HG02840 (cell line): ENCODE results near the gene FMC1.

ENCODE experiments used
- ATAC-seq: cut with Tn5 transposase; IDR thresholded peaks from one replicate; pipeline ENCODE4 v1.9.1; 2021; ENCODE audit warnings: mild to moderate bottlenecking, moderate library complexity, moderate number of reproducible peaks; ENCODE audit not compliant: unreplicated experiment, low FRiP score

The FMC1 gene

DNA sequence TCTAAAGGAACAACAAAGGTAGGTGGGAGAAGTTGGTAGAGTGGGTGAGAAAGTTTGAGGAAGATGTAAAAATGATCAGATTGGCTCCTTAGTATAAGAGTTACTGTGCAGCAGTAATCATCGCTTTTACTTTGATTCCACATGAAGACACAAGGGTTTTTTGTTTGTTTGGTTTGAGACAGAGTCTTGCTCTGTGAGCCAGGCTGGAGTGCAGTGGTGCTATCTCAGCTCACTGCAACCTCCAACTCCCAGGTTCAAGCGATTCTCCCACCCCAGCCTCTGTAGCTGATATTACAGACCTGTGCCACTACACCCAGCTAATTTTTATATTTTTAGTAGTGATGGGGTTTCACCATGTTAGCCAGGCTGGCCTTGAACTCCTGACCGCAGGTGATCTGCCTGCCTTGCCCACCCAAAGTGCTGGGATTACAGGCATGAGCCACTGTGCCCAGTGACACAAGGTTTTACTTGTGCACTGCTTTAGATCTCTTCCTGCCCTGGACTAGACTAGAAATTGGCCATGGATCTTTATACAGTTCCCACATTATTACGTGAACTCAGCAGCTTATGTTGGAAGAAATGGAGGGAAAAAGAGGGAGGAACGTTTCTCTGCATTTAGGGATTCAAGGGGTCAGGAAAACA, 29.3 kb downstream of the FMC1 start:
- ATAC-seq = no peak

DNA sequence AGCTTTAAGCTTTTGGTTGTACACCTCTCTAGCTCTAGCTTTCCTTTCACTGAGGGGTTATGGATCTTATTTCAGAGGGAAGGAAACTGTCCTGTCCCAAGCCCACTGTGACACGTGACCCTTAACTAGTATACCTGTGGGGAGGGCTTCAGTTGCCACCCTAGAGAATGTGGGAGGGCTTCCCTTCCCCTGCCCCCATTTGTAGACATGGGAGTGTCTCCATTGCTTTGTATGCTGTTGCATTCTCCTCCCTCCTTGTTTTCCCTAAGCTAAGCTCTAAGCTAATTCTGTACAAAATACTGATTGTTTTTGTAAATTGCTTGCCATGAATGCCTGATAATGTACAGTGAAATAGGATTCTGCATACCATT, 29.8 kb downstream of the FMC1 start:
- ATAC-seq = no peak

DNA sequence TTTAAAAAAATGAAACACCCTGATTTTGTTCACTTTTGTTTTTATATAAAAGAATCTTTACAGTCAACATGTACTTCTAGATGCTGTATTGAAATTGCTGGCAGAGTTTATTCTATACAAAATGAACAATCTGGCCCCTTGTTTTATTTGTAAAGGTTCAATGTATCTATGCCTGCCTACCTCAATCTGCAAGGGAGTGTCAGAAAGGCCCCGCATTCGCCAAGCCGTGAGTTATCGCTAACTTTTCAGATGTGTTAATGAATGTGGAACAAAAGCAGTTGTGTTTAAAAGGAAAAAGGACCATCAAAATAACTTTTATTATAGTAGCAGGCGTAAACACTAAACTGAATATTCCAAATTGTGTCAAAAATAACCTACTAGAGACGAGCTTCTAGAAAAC, 33.1 kb downstream of the FMC1 start:
- no peak for ATAC-seq

DNA sequence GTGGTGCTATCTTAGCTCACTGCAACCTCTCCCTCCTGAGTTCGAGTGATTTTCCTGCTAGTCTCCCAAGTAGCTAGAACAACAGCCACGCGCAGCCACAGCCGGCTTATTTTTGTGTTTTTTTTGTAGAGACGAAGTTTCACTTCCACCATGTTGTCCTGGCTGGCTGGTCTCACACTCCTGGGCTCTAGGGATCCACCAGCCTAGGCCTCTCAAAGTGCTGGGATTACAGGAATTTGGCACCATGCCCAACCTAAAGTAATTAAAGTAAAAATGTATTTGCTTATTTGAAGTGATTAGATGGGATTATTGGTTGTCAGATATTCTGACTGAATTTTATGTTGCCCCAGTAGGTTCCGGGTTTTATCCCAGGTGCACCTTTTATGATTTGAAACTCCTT, 41.3 kb downstream of the FMC1 start:
- ATAC-seq = no peak

- no peak for ATAC-seq
Observed at GRCh38 chr7:139384611-139385010, 43.5 kb downstream of the FMC1 start.

DNA sequence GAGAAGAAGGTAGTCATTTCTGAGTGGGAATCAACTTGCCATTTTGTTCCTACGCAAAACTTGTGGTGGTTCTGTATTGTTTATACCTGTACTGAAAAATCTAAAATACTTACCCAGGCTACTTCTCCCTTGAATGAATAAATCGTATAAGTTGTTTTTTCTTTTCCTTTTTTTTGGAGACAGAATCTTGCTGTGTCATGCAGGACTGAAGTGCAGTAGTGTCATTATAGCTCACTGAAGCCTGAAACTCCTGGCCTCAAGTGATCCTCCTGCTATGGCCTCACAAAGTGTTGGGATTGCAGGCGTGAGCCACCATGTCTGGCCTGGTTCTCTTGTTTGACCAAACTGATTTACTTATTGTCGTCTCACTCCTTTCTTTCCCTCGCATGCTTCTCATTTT, 46.5 kb downstream of the FMC1 start:
- no peak for ATAC-seq

- no peak for ATAC-seq
Observed at GRCh38 chr7:139389091-139389490, 48.0 kb downstream of the FMC1 start.

DNA sequence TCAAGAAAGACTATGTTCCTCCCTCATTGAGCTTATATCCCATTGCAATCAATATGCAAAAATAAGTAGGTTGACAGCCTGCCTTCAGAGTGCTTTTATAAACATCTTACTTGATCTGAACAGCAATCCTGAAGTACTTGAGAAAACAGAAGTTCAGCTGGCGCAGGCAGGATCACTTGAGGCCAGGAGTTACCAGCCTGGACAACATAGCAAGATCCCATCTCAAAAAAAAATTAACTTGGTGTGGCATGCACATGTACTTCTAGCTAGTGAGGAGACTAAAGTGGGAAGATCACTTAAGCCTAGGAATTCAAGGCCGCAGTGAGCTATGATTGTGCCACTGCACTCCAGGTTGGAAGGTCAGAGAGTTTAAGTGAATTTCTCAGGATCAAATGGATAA, 48.6 kb downstream of the FMC1 start:
- ATAC-seq = no peak

- ATAC-seq = no peak
Observed at GRCh38 chr7:139393621-139394211, 52.6 kb downstream of the FMC1 start.

- ATAC-seq = no peak
Observed at GRCh38 chr7:139394540-139394939, 53.4 kb downstream of the FMC1 start.
